IMR-90 (cell line): ENCODE data around the gene TRIM63. TPM values are rescaled to one million over a fixed set of nuclear protein-coding genes. Genes with fewer than 3 reads are reported as not detected.

ENCODE experiments used
- ATAC-seq: fragments of 200-7000 bp; cut with Tn5 transposase; 2 replicates; pipeline ENCODE4 v1.9.1; 2020; ENCODE audit warnings: low read depth, mild to moderate bottlenecking, moderate library complexity
- BruUV-seq: library from RNA; stranded (reverse); fragments of 400-500 nt; replicated peaks from 2 replicates; lab custom pipeline; 2021; lab: Mats Ljungman, UMichigan
- CTCF ChIA-PET: fragments of 300-600 bp; formaldehyde crosslinking; extraction: SDS; loops from one replicate; lab custom pipeline; 2021; ENCODE audit warnings: antibody characterized with exemption; lab: Yijun Ruan, JAX
- POLR2A ChIA-PET: fragments of 300-600 bp; sonication (Branson Sonifier 250); formaldehyde crosslinking; loops from one replicate; lab custom pipeline; 2022; ENCODE audit warnings: antibody characterized with exemption; ENCODE audit not compliant: unreplicated experiment; lab: Charles Lee
- DNase-seq: peaks from one replicate; pipeline ENCODE4 v3.0.0; 2013
- H2AFZ ChIP-seq: replicated peaks from 2 replicates; pipeline ENCODE3; 2013; ENCODE audit warnings: low read length, mild to moderate bottlenecking; ENCODE audit not compliant: poor library complexity
- H2AK5ac ChIP-seq: 2 replicates; pipeline ENCODE4 v1.6.1; 2013; ENCODE audit warnings: low read depth, low read length, inconsistent platforms
- H2AK9ac ChIP-seq: replicated peaks from 2 replicates; pipeline ENCODE3; 2013; ENCODE audit warnings: mild to moderate bottlenecking, low read depth, low read length, moderate library complexity; ENCODE audit not compliant: poor library complexity
- H2BK120ac ChIP-seq: 2 replicates; pipeline ENCODE4 v1.6.1; 2013; ENCODE audit warnings: low read depth, low read length, inconsistent platforms
- H2BK15ac ChIP-seq: 3 replicates; pipeline ENCODE4 v1.6.1; 2013; ENCODE audit warnings: low read depth, low read length, inconsistent platforms
- H2BK20ac ChIP-seq: 2 replicates; pipeline ENCODE4 v1.6.1; 2013; ENCODE audit warnings: low read depth, mild to moderate bottlenecking, inconsistent platforms, low read length, moderate library complexity
- H2BK5ac ChIP-seq: 2 replicates; pipeline ENCODE4 v1.6.1; 2013; ENCODE audit warnings: mild to moderate bottlenecking, low read depth, low read length, inconsistent platforms; ENCODE audit not compliant: poor library complexity, severe bottlenecking
- H3K14ac ChIP-seq: replicated peaks from 2 replicates; pipeline ENCODE4 v1.6.1; 2013; ENCODE audit warnings: low read depth, low read length, inconsistent platforms
- H3K18ac ChIP-seq: 2 replicates; pipeline ENCODE4 v1.6.1; 2013; ENCODE audit warnings: low read depth, low read length, control low read depth
- H3K23ac ChIP-seq: 2 replicates; pipeline ENCODE4 v1.6.1; 2013; ENCODE audit warnings: low read depth, low read length, inconsistent platforms
- H3K27ac ChIP-seq: 2 replicates; pipeline ENCODE4 v1.5.1; 2013; ENCODE audit warnings: mild to moderate bottlenecking, control low read depth, low read length; ENCODE audit not compliant: insufficient read depth
- H3K27me3 ChIP-seq: 2 replicates; pipeline ENCODE4 v1.6.1; 2013; ENCODE audit warnings: low read length; ENCODE audit not compliant: control insufficient read depth, insufficient read depth
- H3K36me3 ChIP-seq: 2 replicates; pipeline ENCODE4 v1.6.1; 2013; ENCODE audit warnings: low read length, mixed read lengths; ENCODE audit not compliant: control insufficient read depth, insufficient read depth
- H3K4ac ChIP-seq: 2 replicates; pipeline ENCODE4 v1.6.1; 2013; ENCODE audit warnings: low read depth, low read length, inconsistent platforms
- H3K4me1 ChIP-seq: 2 replicates; pipeline ENCODE4 v1.6.1; 2013; ENCODE audit warnings: low read length, mixed read lengths; ENCODE audit not compliant: control insufficient read depth, insufficient read depth
- H3K4me2 ChIP-seq: 2 replicates; pipeline ENCODE4 v1.6.1; 2013; ENCODE audit warnings: low read depth, mild to moderate bottlenecking, control low read depth, low read length, moderate library complexity
- H3K4me3 ChIP-seq: 2 replicates; pipeline ENCODE4 v1.5.1; 2013; ENCODE audit warnings: low read depth, mild to moderate bottlenecking, control low read depth, low read length, moderate library complexity; ENCODE audit not compliant: insufficient read depth
- H3K56ac ChIP-seq: 2 replicates; pipeline ENCODE4 v1.6.1; 2013; ENCODE audit warnings: low read length, inconsistent platforms; ENCODE audit not compliant: insufficient read depth; ENCODE audit errors: extremely low read depth
- H3K79me1 ChIP-seq, 2 experiments: 2 replicates each; pipeline ENCODE4 v1.6.1; 2013; ENCODE audit warnings: low read length in 2 of 2, inconsistent platforms in 1 of 2, low read depth in 1 of 2
- H3K9ac ChIP-seq: 2 replicates; pipeline ENCODE4 v1.6.1; 2013; ENCODE audit warnings: low read depth, low read length, control low read depth
- H3K9me1 ChIP-seq: 2 replicates; pipeline ENCODE4 v1.6.1; 2013; ENCODE audit warnings: low read length, inconsistent platforms; ENCODE audit not compliant: insufficient read depth
- H3K9me3 ChIP-seq: 2 replicates; pipeline ENCODE4 v1.6.1; 2013; ENCODE audit warnings: low read length; ENCODE audit not compliant: control insufficient read depth, insufficient read depth
- H4K20me1 ChIP-seq: 2 replicates; pipeline ENCODE4 v1.6.1; 2013; ENCODE audit warnings: low read length, inconsistent platforms; ENCODE audit not compliant: insufficient read depth
- H4K5ac ChIP-seq: 2 replicates; pipeline ENCODE4 v1.6.1; 2013; ENCODE audit warnings: mild to moderate bottlenecking, low read depth, low read length, control low read depth
- H4K8ac ChIP-seq, 2 experiments: 2 replicates each; pipeline ENCODE4 v1.6.1; 2013; ENCODE audit warnings: low read depth in 2 of 2, low read length in 2 of 2, control low read depth in 1 of 2, inconsistent platforms in 1 of 2
- H4K91ac ChIP-seq: 2 replicates; pipeline ENCODE4 v1.6.1; 2013; ENCODE audit warnings: low read depth, low read length, inconsistent platforms; ENCODE audit not compliant: insufficient read depth
- CHD1 ChIP-seq: IDR thresholded peaks from 2 replicates; pipeline ENCODE4 v1.6.1; 2012; ENCODE audit warnings: low read depth, low read length, improper control_type of control experiment
- MXI1 ChIP-seq: IDR thresholded peaks from 2 replicates; pipeline ENCODE4 v1.6.1; 2012; ENCODE audit warnings: low read depth, mild to moderate bottlenecking, low read length, moderate library complexity, borderline replicate concordance
- NFE2L2 ChIP-seq: fragments of 150-350 bp; IDR thresholded peaks from 2 replicates; pipeline ENCODE4 v1.6.1; 2016; ENCODE audit warnings: low read depth, mild to moderate bottlenecking, low read length
- POLR2A ChIP-seq: IDR thresholded peaks from 2 replicates; pipeline ENCODE4 v1.6.1; 2012; ENCODE audit warnings: mild to moderate bottlenecking, low read depth, low read length
- RAD21 ChIP-seq: IDR thresholded peaks from 2 replicates; pipeline ENCODE4 v1.6.1; 2012; ENCODE audit warnings: low read length, improper control_type of control experiment
- RCOR1 ChIP-seq: IDR thresholded peaks from 2 replicates; pipeline ENCODE4 v1.6.1; 2012; ENCODE audit warnings: mild to moderate bottlenecking, low read length, improper control_type of control experiment; ENCODE audit not compliant: insufficient replicate concordance
- RFX5 ChIP-seq: IDR thresholded peaks from 2 replicates; pipeline ENCODE4 v1.8.0; 2012; ENCODE audit warnings: low read depth, mild to moderate bottlenecking, low read length, moderate library complexity
- SMC3 ChIP-seq: fragments of 150-350 bp; IDR thresholded peaks from 2 replicates; pipeline ENCODE4 v1.6.1; 2016; ENCODE audit warnings: low read depth, mild to moderate bottlenecking, antibody characterized with exemption, low read length, moderate library complexity
- WGBS, 2 experiments: methylation state at CpG; one replicate each; pipeline versions ENCODE4 v1.1.5 to v1.1.7; 2013; ENCODE audit warnings: missing lambda C conversion rate in 2 of 2; ENCODE audit not compliant: insufficient read length in 1 of 2; ENCODE audit errors: extremely low coverage in 2 of 2; 5-methylcytosine and 5-hydroxymethylcytosine counted together
- dilution Hi-C: fragments of 300-500 bp; cut with HindIII; formaldehyde crosslinking; loops from one replicate; pipeline ENCODE4 v1.14.3; 2018; ENCODE audit warnings: low sequenced_read_pairs; ENCODE audit not compliant: unreplicated experiment
- in situ Hi-C: fragments of 300-500 bp; cut with MboI; formaldehyde crosslinking; loops from 3 replicates; pipeline ENCODE4 v1.14.3; 2019; ENCODE audit warnings: low sequenced_read_pairs, inconsistent platforms, mixed read lengths
- intact Hi-C: fragments of 100-400 bp; cut with micrococcal nuclease; formaldehyde crosslinking; loops from 2 replicates; pipeline ENCODE4 v1.10.0; 2022
- polyA plus RNA-seq, 3 experiments: library from polyadenylated mRNA; depleted of rRNA; stranded (reverse); fragments of >200 nt; gene quantifications; 2 replicates each; pipeline ENCODE4 v1.2.3, GENCODE V29; 2012; ENCODE audit warnings: low replicate concordance in 1 of 3
- total RNA-seq: library from RNA; depleted of rRNA; stranded (reverse); fragments of >200 nt; gene quantifications from 2 replicates; pipeline ENCODE4 v1.2.3, GENCODE V29; 2012

The TRIM63 gene
- total and polyA plus RNA-seq, 2 of the 4 experiments (the other 2 are of a cell fraction) = not detected

GRCh38 chr1:26077524-26077923 lies 10.1 kb upstream of the TRIM63 start (continued):
- no peak for TF ChIP-seq MXI1
- no peak for TF ChIP-seq RFX5
- TF ChIP-seq POLR2A = no peak
- TF ChIP-seq CHD1 = no peak

- H3K4me2 ChIP-seq = no peak overlapping the region
- no peak overlapping the region for H2AK9ac ChIP-seq
- H2AFZ ChIP-seq = peak overlapping the region; percentile 14
- no peak overlapping the region for H2BK15ac ChIP-seq
- no peaks in the 10 kb centered on the region for H3K4me1 ChIP-seq
- H3K27ac ChIP-seq = no peak overlapping the region
- dilution Hi-C loops = no loop called here
- CTCF ChIA-PET = no interaction called here
- POLR2A ChIA-PET = no interaction called here
- DNase-seq (no peak), ATAC-seq (no peak)
- H3K9me3 ChIP-seq = peaks cover 2% of the 10 kb centered on the region; the same call in 1 of the 2 replicates
- H2BK5ac ChIP-seq = no peak overlapping the region
- in situ Hi-C loops = no loop called here
- H3K23ac ChIP-seq = no peak overlapping the region
- H3K4ac ChIP-seq = no peak overlapping the region
- H3K56ac ChIP-seq = no peak overlapping the region
- WGBS, 2 experiments = no CpG with 5 or more reads among the region's 3 CpGs
- TF ChIP-seq SMC3 = no peak
- no peak for TF ChIP-seq RCOR1
- TF ChIP-seq NFE2L2 = no peak
- TF ChIP-seq RAD21 = no peak
- no peak for TF ChIP-seq CHD1
- intact Hi-C loops = no loop called here
- H2AK5ac ChIP-seq = no peak overlapping the region
- BruUV-seq = no TSS peak
- no peak overlapping the region for H3K14ac ChIP-seq
- H3K36me3 ChIP-seq = no peaks in the 10 kb centered on the region
- no peaks in the 10 kb centered on the region for H3K9me1 ChIP-seq
- no peak overlapping the region for H4K8ac ChIP-seq
- peaks cover 54% of the 10 kb centered on the region for H3K27me3 ChIP-seq
- H4K91ac ChIP-seq = no peak overlapping the region
- no peaks in the 10 kb centered on the region for H4K20me1 ChIP-seq
- H2BK120ac ChIP-seq = no peak overlapping the region
- no peak overlapping the region for H3K4me3 ChIP-seq
- H3K18ac ChIP-seq = no peak overlapping the region
- no peaks in the 10 kb centered on the region for H3K79me1 ChIP-seq
- H2BK20ac ChIP-seq = no peak overlapping the region
- H4K5ac ChIP-seq = no peak overlapping the region
- H3K9ac ChIP-seq = no peak overlapping the region
Measured at GRCh38 chr1:26075421-26076144, 8.2 kb upstream of the TRIM63 start.
